Brain microvascular endothelial cell (primary cell): ENCODE measurements around the gene TNS1.

Experiments used
- DNase-seq: peaks from one replicate; pipeline ENCODE4 v3.0.0-alpha.2; 2020
- H3K27ac ChIP-seq: fragments of 250-450 bp; sonication (Bioruptor Pico); 2 replicates; pipeline ENCODE4 v1.5.1; 2020; ENCODE audit warnings: mild to moderate bottlenecking, moderate library complexity
- H3K27me3 ChIP-seq: fragments of 250-450 bp; sonication (Bioruptor Pico); replicated peaks from 2 replicates; pipeline ENCODE4 v1.5.1; 2020; ENCODE audit warnings: mild to moderate bottlenecking
- H3K36me3 ChIP-seq: fragments of 250-450 bp; sonication (Bioruptor Pico); replicated peaks from 2 replicates; pipeline ENCODE4 v1.5.1; 2020; ENCODE audit warnings: mild to moderate bottlenecking
- H3K4me3 ChIP-seq: 2 replicates; pipeline ENCODE4 v1.5.1; 2011; ENCODE audit warnings: low read depth, mild to moderate bottlenecking, control low read depth, low read length, moderate library complexity
- in situ Hi-C: cut with HindIII; loops from 2 replicates; pipeline ENCODE4 v1.10.0; 2017; ENCODE audit warnings: low sequenced_read_pairs, low pct_ligation_motif_present
- TF ChIP-seq, protein P1 (sequence below): IDR thresholded peaks from 2 replicates; pipeline ENCODE4 v1.5.1; 2011; ENCODE audit warnings: low read depth, mild to moderate bottlenecking, moderate library complexity, low read length, control low read depth, inconsistent platforms; ENCODE audit errors: missing control alignments

TNS1 gene

DNA sequence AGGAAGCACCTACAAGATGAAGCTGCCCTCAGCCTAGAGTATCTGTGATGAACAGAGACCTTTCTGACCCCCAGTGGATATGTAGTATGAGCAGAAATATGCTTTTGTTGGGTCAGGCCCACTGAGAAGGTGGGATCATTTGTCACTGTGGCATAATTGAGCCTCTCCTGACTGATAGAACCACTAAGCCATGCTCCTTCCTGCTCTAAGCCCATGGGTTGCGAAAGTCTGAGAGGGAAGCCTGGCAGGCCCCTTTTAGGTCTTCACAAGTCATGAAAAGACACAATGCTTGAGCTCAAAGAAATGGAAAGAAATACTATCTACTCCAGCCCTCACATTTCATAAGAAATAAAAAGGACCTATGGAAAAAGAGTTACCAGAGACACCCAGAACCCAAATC lies 127.7 kb downstream of the TNS1 start:
- in situ Hi-C loops, result no loop called here
- no peak for DNase-seq
- TF ChIP-seq, protein P1, sequence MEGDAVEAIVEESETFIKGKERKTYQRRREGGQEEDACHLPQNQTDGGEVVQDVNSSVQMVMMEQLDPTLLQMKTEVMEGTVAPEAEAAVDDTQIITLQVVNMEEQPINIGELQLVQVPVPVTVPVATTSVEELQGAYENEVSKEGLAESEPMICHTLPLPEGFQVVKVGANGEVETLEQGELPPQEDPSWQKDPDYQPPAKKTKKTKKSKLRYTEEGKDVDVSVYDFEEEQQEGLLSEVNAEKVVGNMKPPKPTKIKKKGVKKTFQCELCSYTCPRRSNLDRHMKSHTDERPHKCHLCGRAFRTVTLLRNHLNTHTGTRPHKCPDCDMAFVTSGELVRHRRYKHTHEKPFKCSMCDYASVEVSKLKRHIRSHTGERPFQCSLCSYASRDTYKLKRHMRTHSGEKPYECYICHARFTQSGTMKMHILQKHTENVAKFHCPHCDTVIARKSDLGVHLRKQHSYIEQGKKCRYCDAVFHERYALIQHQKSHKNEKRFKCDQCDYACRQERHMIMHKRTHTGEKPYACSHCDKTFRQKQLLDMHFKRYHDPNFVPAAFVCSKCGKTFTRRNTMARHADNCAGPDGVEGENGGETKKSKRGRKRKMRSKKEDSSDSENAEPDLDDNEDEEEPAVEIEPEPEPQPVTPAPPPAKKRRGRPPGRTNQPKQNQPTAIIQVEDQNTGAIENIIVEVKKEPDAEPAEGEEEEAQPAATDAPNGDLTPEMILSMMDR, result no peak
- Histone ChIP-seq H3K4me3 (no peak overlapping the region), H3K27me3 (no peaks in the 10 kb centered on the region), H3K27ac (no peak overlapping the region), H3K36me3 (peaks cover 21% of the 10 kb centered on the region)

DNA sequence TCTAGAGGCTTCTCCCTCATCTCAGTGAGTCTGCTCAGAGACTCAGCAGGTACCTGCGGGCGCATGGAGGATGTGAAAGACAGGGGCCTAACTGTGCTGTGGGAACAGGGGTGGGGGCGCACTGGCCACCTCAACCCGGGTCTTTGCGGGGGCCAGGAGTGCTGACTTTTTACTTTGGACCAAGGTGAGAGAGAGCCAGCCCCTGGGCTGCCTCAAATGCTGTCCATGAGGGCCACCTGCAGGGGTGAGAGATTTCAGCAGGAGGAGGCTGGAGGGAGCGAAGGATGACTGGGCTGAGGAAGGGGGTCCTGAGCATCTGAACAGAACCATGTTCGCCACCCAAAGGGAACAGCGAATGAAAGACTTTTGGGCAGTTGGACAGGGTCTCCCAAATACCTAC lies 129.4 kb downstream of the TNS1 start:
- in situ Hi-C loops, result no loop called here
- H3K27me3 ChIP-seq, result no peaks in the 10 kb centered on the region
- TF ChIP-seq, protein P1, result no peak
- H3K36me3 ChIP-seq, result peaks cover 11% of the 10 kb centered on the region
- no peak overlapping the region for H3K27ac ChIP-seq
- no peak overlapping the region for H3K4me3 ChIP-seq
- DNase-seq, result no peak

DNA sequence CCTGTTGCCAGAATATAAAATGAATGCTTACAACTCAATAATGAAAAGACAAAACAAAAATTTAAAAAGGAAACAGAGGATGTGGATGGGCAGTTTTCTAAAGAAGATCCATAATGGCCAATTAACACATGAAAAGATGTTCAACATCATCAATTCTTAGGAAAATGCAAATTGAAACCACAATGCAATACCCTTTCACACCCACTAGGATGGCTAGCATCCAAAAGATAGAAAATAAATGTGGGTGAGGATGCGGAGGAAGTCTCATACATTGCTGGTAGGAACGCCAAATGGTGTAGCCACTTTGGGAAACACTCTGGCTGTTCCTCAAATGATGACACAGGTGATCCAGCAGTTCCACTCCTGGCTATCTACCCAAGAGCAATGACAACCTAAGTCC lies 130.5 kb downstream of the TNS1 start:
- in situ Hi-C loops, result no loop called here
- no peak for DNase-seq
- H3K27ac ChIP-seq, result no peak overlapping the region
- TF ChIP-seq, protein P1, result peak; percentile 21
- no peaks in the 10 kb centered on the region for H3K27me3 ChIP-seq
- peaks cover 11% of the 10 kb centered on the region for H3K36me3 ChIP-seq
- H3K4me3 ChIP-seq, result no peak overlapping the region

DNA sequence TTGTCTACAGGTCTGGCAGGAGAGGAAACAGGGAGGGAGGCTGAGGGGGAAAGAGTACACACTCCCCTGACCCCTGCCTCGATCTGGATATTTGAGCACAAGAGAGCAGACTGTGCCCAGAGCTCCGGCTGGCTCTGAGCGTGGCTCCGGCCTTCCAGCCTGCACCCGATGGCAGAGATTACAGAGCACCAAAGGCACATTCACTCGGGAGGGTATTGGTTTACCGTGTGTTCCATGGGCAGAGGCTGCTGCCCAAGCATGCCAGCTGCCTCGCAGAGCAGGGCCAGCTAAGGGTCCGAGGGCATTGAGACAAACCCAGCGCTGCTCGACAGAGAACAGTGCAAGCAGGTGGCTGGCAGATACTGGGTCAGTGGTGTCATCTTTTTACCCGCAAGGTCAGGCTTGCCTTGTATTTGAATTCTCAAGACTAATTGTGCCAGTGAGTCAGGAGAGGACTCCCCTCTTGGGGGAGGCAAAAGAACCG lies 132.2 kb downstream of the TNS1 start:
- H3K27ac ChIP-seq, result no peak overlapping the region
- in situ Hi-C loops, result no loop called here
- H3K36me3 ChIP-seq, result peaks cover 11% of the 10 kb centered on the region
- no peak overlapping the region for H3K4me3 ChIP-seq
- no peak for DNase-seq
- TF ChIP-seq, protein P1, result no peak
- no peaks in the 10 kb centered on the region for H3K27me3 ChIP-seq

DNA sequence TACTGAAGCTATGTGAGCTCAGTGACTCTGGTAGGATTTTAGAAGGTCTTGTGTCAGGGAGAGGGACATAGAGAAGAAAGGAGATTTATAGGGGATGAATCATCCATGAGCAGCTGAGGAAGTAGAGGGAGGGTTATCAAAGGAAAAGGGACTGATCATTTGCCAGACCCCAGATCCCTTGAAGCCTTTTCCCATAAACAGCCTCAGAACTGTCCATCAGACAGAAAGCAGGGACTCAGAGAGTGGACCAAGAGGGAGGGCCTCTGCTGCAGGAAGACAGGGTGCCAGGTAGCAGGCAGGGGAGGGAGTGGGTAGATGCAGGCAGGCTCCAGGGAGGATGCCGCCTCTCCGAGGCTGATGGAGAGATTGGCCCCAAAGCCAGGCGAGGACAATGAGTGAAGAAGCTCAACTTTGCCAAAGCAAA lies 133.9 kb downstream of the TNS1 start:
- TF ChIP-seq, protein P1, result no peak
- Histone ChIP-seq H3K27me3 (no peaks in the 10 kb centered on the region), H3K4me3 (no peak overlapping the region), H3K27ac (no peak overlapping the region), H3K36me3 (peaks cover 19% of the 10 kb centered on the region)
- DNase-seq, result no peak
- in situ Hi-C loops, result no loop called here

DNA sequence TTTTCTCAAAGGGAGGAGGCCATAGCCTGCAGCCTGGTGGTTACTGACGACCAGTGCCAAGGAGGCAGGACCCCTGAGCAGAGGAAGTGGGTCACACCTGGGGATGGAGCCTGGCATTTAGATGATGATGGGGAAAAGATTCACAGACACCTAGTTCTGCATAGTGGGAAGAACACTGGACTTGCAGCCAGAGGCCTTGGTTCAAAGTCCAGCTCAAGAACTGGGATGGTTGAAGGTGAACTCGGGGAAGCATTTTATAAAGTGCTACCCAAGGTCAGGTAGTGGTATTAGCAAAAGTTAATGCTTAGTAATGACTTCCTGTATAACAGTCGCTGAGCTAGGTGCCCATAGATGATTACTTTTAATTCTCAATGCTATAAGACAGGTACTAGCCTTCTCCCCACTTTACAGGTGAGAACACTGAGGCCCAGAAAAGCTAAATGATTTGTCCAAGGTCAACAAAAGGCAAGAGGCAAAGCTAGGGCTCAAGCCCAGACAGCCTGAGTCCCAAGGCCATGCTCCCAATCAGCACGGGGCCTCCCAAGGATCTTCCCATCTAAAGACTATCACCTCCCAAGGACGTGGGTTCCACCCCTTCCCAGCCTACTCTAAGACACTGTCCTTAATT lies 134.4 kb downstream of the TNS1 start:
- TF ChIP-seq, protein P1, result no peak

More for the DNA sequence above, 134.4 kb downstream of the TNS1 start:
- in situ Hi-C loops, result no loop called here
- Histone ChIP-seq H3K27ac (no peak overlapping the region), H3K4me3 (no peak overlapping the region), H3K27me3 (no peaks in the 10 kb centered on the region), H3K36me3 (peaks cover 19% of the 10 kb centered on the region)
- DNase-seq, result no peak
